Small intestine (tissue), 7 donors: ENCODE results near the gene FBH1. TPM values are rescaled to one million over a fixed set of nuclear protein-coding genes. Genes with fewer than 3 reads are reported as not detected.

ENCODE experiments used
- DNase-seq, 2 donors: peaks; one replicate each; pipeline versions ENCODE4 v3.0.0 to v3.0.0-alpha.2; 2013
- FAIRE-seq: peaks from 2 replicates; lab custom pipeline; 2012; peaks lifted over from hg19 to GRCh38; lab: Jason Lieb, UNC
- H3K27ac ChIP-seq, 3 donors: one replicate each; pipeline ENCODE4 v1.5.1; 2013; ENCODE audit warnings: low read length in 2 of 3, mild to moderate bottlenecking in 2 of 3, control low read depth in 1 of 3, inconsistent platforms in 1 of 3, low read depth in 1 of 3, moderate library complexity in 1 of 3
- H3K27me3 ChIP-seq, 3 donors: one replicate each; pipeline ENCODE4 v1.6.1; 2013; ENCODE audit warnings: low read length in 3 of 3, inconsistent platforms in 1 of 3; ENCODE audit not compliant: control insufficient read depth in 3 of 3, insufficient read depth in 3 of 3
- H3K36me3 ChIP-seq, 3 donors: one replicate each; pipeline ENCODE4 v1.6.1; 2013; ENCODE audit warnings: low read length in 3 of 3, inconsistent platforms in 1 of 3, low read depth in 1 of 3, mild to moderate bottlenecking in 1 of 3, moderate library complexity in 1 of 3; ENCODE audit not compliant: control insufficient read depth in 3 of 3, insufficient read depth in 2 of 3
- H3K4me1 ChIP-seq, 3 donors: one replicate each; pipeline ENCODE4 v1.6.1; 2013; ENCODE audit warnings: low read length in 2 of 3, inconsistent platforms in 1 of 3, low read depth in 1 of 3, mild to moderate bottlenecking in 1 of 3, moderate library complexity in 1 of 3; ENCODE audit not compliant: control insufficient read depth in 3 of 3, insufficient read depth in 2 of 3
- H3K4me3 ChIP-seq, 3 donors: one replicate each; pipeline ENCODE4 v1.5.1; 2013; ENCODE audit warnings: low read length in 3 of 3, control low read depth in 1 of 3, inconsistent platforms in 1 of 3, low read depth in 1 of 3, mild to moderate bottlenecking in 1 of 3, moderate library complexity in 1 of 3
- H3K9me3 ChIP-seq, 2 donors: one replicate each; pipeline ENCODE4 v1.6.1; 2013; ENCODE audit warnings: low read depth in 1 of 2, low read length in 1 of 2; ENCODE audit not compliant: control insufficient read depth in 2 of 2, insufficient read depth in 1 of 2
- WGBS, 3 donors: extraction: QIAGEN DNeasy Blood & Tissue Kit; methylation state at CpG; one replicate each; pipeline ENCODE4 v1.1.7; 2013; 5-methylcytosine and 5-hydroxymethylcytosine counted together
- polyA plus RNA-seq, 4 donors: library from polyadenylated mRNA; stranded (reverse) in 3 of 4; unstranded in 1 of 4; fragments of 200-250 nt in 3 of 4; fragments of 120-200 nt in 1 of 4; gene quantifications; one replicate each; pipeline versions ENCODE4 v1.2.1 to v1.2.3, GENCODE V29; 2013
- donor health status: healthy with polysubstance abuse.
- donor health status: control.
- donor health status: control.
- donor health status: Bipolar disorder and iron deficiency.
- donor health status: healthy.

Gene FBH1
- polyA plus RNA-seq, 4 donors, result 38.8 to 89.9 (median 67.5) TPM

- H3K27me3 ChIP-seq, result peaks cover 0 to 7% (median 0%) of the 10 kb centered on the region in 3 donors
- peak within 1 kb of the TSS; percentile 92 to 99 (median 98) for H3K27ac ChIP-seq
- 0% methylated on average over 64 to 80 of the region's 80 CpGs for WGBS, 3 donors
- H3K9me3 ChIP-seq, result no peaks in the 10 kb centered on the region
- peak within 1 kb of the TSS; percentile 91 to 98 (median 95) for H3K4me3 ChIP-seq
- no peak for FAIRE-seq
- peaks cover 0 to 13% (median 0%) of the 10 kb centered on the region in 3 donors for H3K4me1 ChIP-seq
- peak; percentile 91 to 92 for DNase-seq
- H3K36me3 ChIP-seq, result no peaks in the 10 kb centered on the region
Observed at GRCh38 chr10:5977471-5978229, 87.6 kb downstream of the FBH1 start, which contains the start of gene IL15RA. IL15RA (minus strand) TSS chr10:5977543; CDS start chr10:5977492, 51 bp downstream.

- Histone ChIP-seq H3K4me1 (peaks cover 0 to 9% (median 0%) of the 10 kb centered on the region in 3 donors), H3K9me3 (no peaks in the 10 kb centered on the region), H3K27me3 (peaks cover 0 to 7% (median 0%) of the 10 kb centered on the region in 3 donors), H3K4me3 (peak overlapping the region; percentile 91 to 98 (median 95)), H3K36me3 (no peaks in the 10 kb centered on the region), H3K27ac (peak overlapping the region; percentile 92 to 99 (median 98))
- FAIRE-seq, result no peak
- 7 to 17% (median 8%) methylated on average over 6 of the region's 6 CpGs for WGBS, 3 donors
- no peak for DNase-seq
Observed at GRCh38 chr10:5978230-5978489, 88.1 kb downstream of the FBH1 start.

GRCh38 chr10:5981529-5981928, 91.5 kb downstream of the FBH1 start:
- no peak for FAIRE-seq
- WGBS, 3 donors, result 90 to 92% (median 91%) methylated on average over 9 of the region's 9 CpGs
- Histone ChIP-seq H3K9me3 (no peaks in the 10 kb centered on the region), H3K4me1 (no peaks in the 10 kb centered on the region), H3K4me3 (no peak overlapping the region), H3K27me3 (peaks cover 0 to 9% (median 0%) of the 10 kb centered on the region in 3 donors), H3K36me3 (no peaks in the 10 kb centered on the region), H3K27ac (no peak overlapping the region)
- DNase-seq, result no peak

GRCh38 chr10:5983774-5984173, 93.7 kb downstream of the FBH1 start:
- no peak for FAIRE-seq
- H3K9me3 ChIP-seq, result no peaks in the 10 kb centered on the region
- H3K4me3 ChIP-seq, result no peak overlapping the region
- WGBS, 3 donors, result 71 to 86% (median 80%) methylated on average over 9 of the region's 9 CpGs
- no peaks in the 10 kb centered on the region for H3K36me3 ChIP-seq
- peak overlapping the region in 2 of 3 donors; percentile 13 to 51 for H3K27ac ChIP-seq
- H3K4me1 ChIP-seq, result peaks cover 0 to 3% (median 0%) of the 10 kb centered on the region in 3 donors
- DNase-seq, result no peak
- peaks cover 0 to 5% (median 0%) of the 10 kb centered on the region in 3 donors for H3K27me3 ChIP-seq

- no peak overlapping the region for H3K4me3 ChIP-seq
- H3K36me3 ChIP-seq, result no peaks in the 10 kb centered on the region
- H3K27me3 ChIP-seq, result peaks cover 0 to 4% (median 0%) of the 10 kb centered on the region in 3 donors
- 84 to 98% (median 92%) methylated on average over 5 of the region's 5 CpGs for WGBS, 3 donors
- peaks cover 0 to 3% (median 0%) of the 10 kb centered on the region in 3 donors for H3K4me1 ChIP-seq
- no peak overlapping the region for H3K27ac ChIP-seq
- DNase-seq, result no peak
- no peaks in the 10 kb centered on the region for H3K9me3 ChIP-seq
- no peak for FAIRE-seq
Observed at GRCh38 chr10:5985029-5985428, 95.0 kb downstream of the FBH1 start.

Other genes starting within 250 kb of the FBH1 start
- 100 to 1,000 TPM in 2 of 4 donors, 10 to 100 TPM in 2; 29.2 to 155 (median 71.0) TPM for gene ASB13, start 223.6 kb upstream of the FBH1 start, polyA plus RNA-seq
- 10 to 100 TPM in 2 of 4 donors, 1 to 10 TPM in 2; 5.4 to 22.7 (median 10.6) TPM for gene TASOR2, start 205.4 kb upstream of the FBH1 start, polyA plus RNA-seq
- 100 to 1,000 TPM; 226 to 322 (median 241) TPM for gene GDI2, start 76.8 kb upstream of the FBH1 start, polyA plus RNA-seq
- 1 to 10 TPM; 3.2 to 7.4 (median 5.0) TPM for gene ANKRD16, start 350 bp upstream of the FBH1 start, polyA plus RNA-seq
- gene IL15RA, start 87.3 kb downstream of the FBH1 start, polyA plus RNA-seq, result 10 to 100 TPM in 2 of 4 donors, 1 to 10 TPM in 2; 2.5 to 32.1 (median 12.1) TPM
- 1 to 10 TPM in 2 of 4 donors, under 1 TPM in 1, not detected in 1; 0.43 to 2.1 (median 1.1) TPM for gene IL2RA, start 172.1 kb downstream of the FBH1 start, polyA plus RNA-seq
- gene RBM17, start 198.8 kb downstream of the FBH1 start, polyA plus RNA-seq, result 100 to 1,000 TPM in 1 of 4 donors, 10 to 100 TPM in 3; 45.7 to 102 (median 73.9) TPM